Natural killer cell (primary cell): ENCODE measurements around the gene FEN1. TPM values are rescaled to one million over a fixed set of nuclear protein-coding genes. Genes with fewer than 3 reads are reported as not detected.

Source experiments
- ATAC-seq, 3 donors: fragments of 150-1000 bp in 2 of 3; fragments of 200-7000 bp in 1 of 3; cut with Tn5 transposase; 1 replicate in 1 of 3; 2 replicates in 2 of 3; pipeline ENCODE4 v1.10.0; 2021; ENCODE audit warnings: mild to moderate bottlenecking in 2 of 3, moderate library complexity in 2 of 3
- DNase-seq, 2 donors: peaks; one replicate each; pipeline versions ENCODE4 v3.0.0 to v3.0.0-alpha.2; 2013 to 2021; ENCODE audit warnings: mixed read lengths in 1 of 2
- H3K27ac ChIP-seq: one replicate; pipeline ENCODE4 v1.5.1; 2013; ENCODE audit warnings: mild to moderate bottlenecking, low read length
- H3K27me3 ChIP-seq: one replicate; pipeline ENCODE4 v1.6.1; 2013; ENCODE audit warnings: low read length; ENCODE audit not compliant: control insufficient read depth, insufficient read depth
- H3K36me3 ChIP-seq: one replicate; pipeline ENCODE4 v1.6.1; 2013; ENCODE audit warnings: low read length; ENCODE audit not compliant: control insufficient read depth, insufficient read depth
- H3K4me1 ChIP-seq: one replicate; pipeline ENCODE4 v1.6.1; 2013; ENCODE audit warnings: low read length; ENCODE audit not compliant: control insufficient read depth, insufficient read depth
- H3K4me3 ChIP-seq: one replicate; pipeline ENCODE4 v1.5.1; 2013; ENCODE audit warnings: low read length
- H3K9me3 ChIP-seq: one replicate; pipeline ENCODE4 v1.6.1; 2013; ENCODE audit warnings: low read length; ENCODE audit not compliant: control insufficient read depth, insufficient read depth
- H3K27ac Mint-ChIP-seq, 2 donors: one replicate each; pipeline ENCODE4 v1.8.0; 2022; ENCODE audit warnings: mild to moderate bottlenecking in 2 of 2, mixed read lengths in 2 of 2, moderate library complexity in 1 of 2
- H3K27me3 Mint-ChIP-seq, 2 donors: one replicate each; pipeline ENCODE4 v1.8.0; 2022; ENCODE audit warnings: low read depth in 2 of 2, mixed read lengths in 2 of 2
- H3K36me3 Mint-ChIP-seq: one replicate; pipeline ENCODE4 v1.8.0; 2022; ENCODE audit warnings: mixed read lengths
- H3K4me1 Mint-ChIP-seq, 2 donors: one replicate each; pipeline ENCODE4 v1.8.0; 2022; ENCODE audit warnings: mixed read lengths in 2 of 2
- H3K4me3 Mint-ChIP-seq: one replicate; pipeline ENCODE4 v1.8.0; 2022; ENCODE audit warnings: mild to moderate bottlenecking, moderate library complexity, mixed read lengths
- H3K9me3 Mint-ChIP-seq, 2 donors: one replicate each; pipeline ENCODE4 v1.8.0; 2022; ENCODE audit warnings: mixed read lengths in 2 of 2
- WGBS: methylation state at CpG from one replicate; pipeline ENCODE4 v1.1.7; 2013; ENCODE audit warnings: missing lambda C conversion rate; ENCODE audit not compliant: insufficient coverage; 5-methylcytosine and 5-hydroxymethylcytosine counted together
- intact Hi-C: fragments of 100-400 bp; cut with micrococcal nuclease; formaldehyde crosslinking; loops from one replicate; pipeline ENCODE4 v1.14.2; 2022
- total RNA-seq, 4 donors: library from RNA; stranded (reverse); fragments of 120-200 nt in 1 of 4; gene quantifications; one replicate each; pipeline versions ENCODE4 v1.2.3 to v1.2.4, GENCODE V29; 2013 to 2022
- TF ChIP-seq, protein P1 (sequence below): fragments of 200-600 bp; IDR thresholded peaks from one replicate; pipeline ENCODE4 v1.8.0; 2022; ENCODE audit warnings: antibody characterized with exemption

FEN1 gene
- total RNA-seq, 3 donors from 2014 or later (not counting 1 experiment from before 2014, with no cell fraction given): 14.2 to 17.8 (median 17.5) TPM

DNA sequence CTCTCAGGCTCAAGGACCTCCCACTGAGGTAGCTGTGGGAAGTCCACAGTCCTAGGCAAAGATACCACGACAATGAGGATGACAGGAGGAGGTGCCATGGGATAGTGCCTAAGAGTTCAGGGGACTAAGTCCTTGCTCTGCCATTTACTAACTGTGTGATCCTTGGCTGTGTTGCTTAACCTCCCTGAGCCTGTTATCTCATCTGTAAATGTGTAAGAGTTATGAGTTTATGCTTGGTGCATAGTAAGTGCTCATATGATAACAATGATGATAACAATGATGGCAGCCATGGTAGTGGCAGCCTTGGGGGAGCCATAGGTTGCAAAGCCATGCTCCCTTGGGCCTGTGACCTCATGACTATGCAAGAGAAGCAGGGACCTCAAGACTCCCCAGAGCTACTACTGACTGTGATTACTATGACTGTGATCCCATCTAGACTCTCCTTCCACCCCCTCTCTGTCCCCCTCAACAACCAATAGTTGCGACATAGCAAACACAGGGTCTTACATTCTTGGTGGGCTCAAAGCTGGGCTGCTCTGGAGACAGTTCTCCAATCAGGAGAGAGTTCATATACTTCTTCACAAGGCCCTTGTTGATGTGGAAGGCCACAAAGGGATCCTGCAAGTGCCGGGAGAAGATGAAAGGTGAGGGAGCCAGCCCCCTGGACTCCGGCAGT is 20.2 kb downstream of the FEN1 start:
- intact Hi-C loops: no loop called here
- ATAC-seq: no peak
- Histone ChIP-seq H3K4me3 (no peak overlapping the region), H3K9me3 (no peaks in the 10 kb centered on the region), H3K4me1 (peaks cover 28% of the 10 kb centered on the region), H3K36me3 (peaks cover 7% of the 10 kb centered on the region), H3K27ac (no peak overlapping the region), H3K27me3 (no peaks in the 10 kb centered on the region)
- Mint-ChIP-seq H3K4me3 (no peak overlapping the region), H3K9me3 (no peaks in the 10 kb centered on the region), H3K27me3 (no peaks in the 10 kb centered on the region), H3K36me3 (peaks cover 6% of the 10 kb centered on the region), H3K4me1 (peaks cover 17 to 37% of the 10 kb centered on the region in 2 donors), H3K27ac (no peak overlapping the region)
- WGBS: 93% methylated on average over 4 of the region's 4 CpGs
- no peak for DNase-seq
- TF ChIP-seq, protein P1, sequence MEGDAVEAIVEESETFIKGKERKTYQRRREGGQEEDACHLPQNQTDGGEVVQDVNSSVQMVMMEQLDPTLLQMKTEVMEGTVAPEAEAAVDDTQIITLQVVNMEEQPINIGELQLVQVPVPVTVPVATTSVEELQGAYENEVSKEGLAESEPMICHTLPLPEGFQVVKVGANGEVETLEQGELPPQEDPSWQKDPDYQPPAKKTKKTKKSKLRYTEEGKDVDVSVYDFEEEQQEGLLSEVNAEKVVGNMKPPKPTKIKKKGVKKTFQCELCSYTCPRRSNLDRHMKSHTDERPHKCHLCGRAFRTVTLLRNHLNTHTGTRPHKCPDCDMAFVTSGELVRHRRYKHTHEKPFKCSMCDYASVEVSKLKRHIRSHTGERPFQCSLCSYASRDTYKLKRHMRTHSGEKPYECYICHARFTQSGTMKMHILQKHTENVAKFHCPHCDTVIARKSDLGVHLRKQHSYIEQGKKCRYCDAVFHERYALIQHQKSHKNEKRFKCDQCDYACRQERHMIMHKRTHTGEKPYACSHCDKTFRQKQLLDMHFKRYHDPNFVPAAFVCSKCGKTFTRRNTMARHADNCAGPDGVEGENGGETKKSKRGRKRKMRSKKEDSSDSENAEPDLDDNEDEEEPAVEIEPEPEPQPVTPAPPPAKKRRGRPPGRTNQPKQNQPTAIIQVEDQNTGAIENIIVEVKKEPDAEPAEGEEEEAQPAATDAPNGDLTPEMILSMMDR: no peak

DNA sequence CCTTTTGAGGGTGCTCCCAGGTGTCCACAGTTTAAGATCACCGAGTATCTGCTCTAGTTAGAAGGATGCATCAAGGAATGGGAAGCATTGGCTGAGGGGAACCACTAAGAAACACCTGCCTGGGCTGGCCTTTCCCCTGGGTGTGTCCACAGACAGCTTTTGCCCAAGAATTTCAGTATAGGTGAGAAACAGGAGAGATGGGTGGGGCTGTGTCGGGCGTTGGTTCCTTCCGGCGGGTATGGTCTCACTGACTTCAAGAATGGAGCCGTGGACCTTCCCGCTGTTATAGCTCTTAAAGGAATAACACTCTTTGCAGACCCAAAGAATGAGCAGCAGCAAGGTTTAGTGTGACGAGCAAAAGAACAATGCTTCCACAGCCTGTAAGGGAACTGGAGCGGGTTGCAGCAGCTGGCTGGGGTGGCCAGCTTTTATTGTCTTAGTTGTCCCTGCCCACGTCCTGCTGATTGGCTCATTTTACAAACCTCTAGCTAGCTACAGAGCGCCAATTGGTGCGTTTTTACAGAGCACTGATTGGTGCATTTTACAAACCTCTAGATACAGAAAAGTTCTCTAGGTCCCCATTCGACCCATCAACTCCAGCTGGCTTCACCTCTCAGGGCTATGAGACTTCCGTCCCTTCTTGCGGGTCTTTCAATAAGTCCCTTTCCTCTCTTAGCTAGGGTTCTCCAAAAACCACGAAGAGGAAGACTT is 21.7 kb downstream of the FEN1 start:
- DNase-seq (peak in 1 of 2 donors; percentile 26), ATAC-seq (peak in 2 of 3 donors; percentile 15 to 36)
- peaks cover 5% of the 10 kb centered on the region for H3K36me3 ChIP-seq
- H3K27ac ChIP-seq: peak overlapping the region; percentile 60
- Mint-ChIP-seq H3K27me3 (no peaks in the 10 kb centered on the region), H3K4me3 (peak overlapping the region; percentile 91), H3K36me3 (peaks cover 6% of the 10 kb centered on the region), H3K9me3 (no peaks in the 10 kb centered on the region), H3K27ac (peak overlapping the region; percentile 84 to 92), H3K4me1 (peaks cover 17 to 37% of the 10 kb centered on the region in 2 donors)
- intact Hi-C loops: no loop called here
- H3K9me3 ChIP-seq: no peaks in the 10 kb centered on the region
- H3K27me3 ChIP-seq: no peaks in the 10 kb centered on the region
- peak overlapping the region; percentile 82 for H3K4me3 ChIP-seq
- WGBS: 79% methylated on average over 16 of the region's 16 CpGs
- peaks cover 28% of the 10 kb centered on the region for H3K4me1 ChIP-seq
- TF ChIP-seq, protein P1: no peak

DNA sequence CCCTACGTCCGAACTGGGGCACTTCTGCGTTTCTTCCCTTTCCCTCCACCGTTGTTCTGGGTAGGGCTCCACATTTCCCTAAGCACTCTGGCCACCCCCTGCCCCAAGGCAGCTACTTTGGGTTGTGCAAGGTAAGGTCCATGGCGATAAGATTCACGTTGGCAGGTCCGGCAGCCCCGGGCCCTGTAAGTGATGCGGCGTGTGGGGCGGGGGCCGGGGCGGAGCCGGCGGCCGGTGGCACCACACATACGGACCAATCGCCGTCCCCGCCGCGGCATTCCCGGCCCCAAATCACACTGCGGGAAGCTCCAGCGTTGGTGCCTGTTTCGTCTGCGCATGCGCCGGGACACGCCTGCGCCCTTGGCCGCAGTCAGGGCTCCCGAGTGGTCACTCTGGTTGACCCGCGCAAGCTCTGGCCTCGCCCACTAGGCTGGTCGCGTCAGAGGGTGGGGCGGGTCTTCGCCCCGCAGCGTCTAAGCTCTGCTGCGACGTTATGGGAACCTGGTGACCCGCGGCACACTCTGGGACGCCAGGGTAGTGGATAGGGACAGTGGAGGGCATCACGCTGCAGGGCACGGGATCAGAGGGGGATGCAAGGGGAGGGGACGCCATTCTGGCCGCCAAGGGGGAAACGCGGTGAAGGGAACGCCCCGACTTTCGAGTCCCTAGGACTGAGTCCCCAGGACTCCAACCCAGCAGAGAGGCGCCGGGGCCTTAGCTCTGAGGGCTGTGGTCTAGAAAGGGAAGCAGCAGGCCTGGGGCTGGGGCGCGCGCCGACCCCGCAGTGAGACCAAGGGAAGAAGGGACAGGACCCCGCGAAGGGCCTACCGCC is 22.5 kb downstream of the FEN1 start:
- Mint-ChIP-seq H3K27me3 (no peaks in the 10 kb centered on the region), H3K4me1 (peaks cover 17 to 37% of the 10 kb centered on the region in 2 donors), H3K9me3 (no peaks in the 10 kb centered on the region), H3K4me3 (peak overlapping the region; percentile 91), H3K27ac (peak overlapping the region; percentile 84 to 92), H3K36me3 (peaks cover 6% of the 10 kb centered on the region)
- H3K27ac ChIP-seq: peak overlapping the region; percentile 60
- no peaks in the 10 kb centered on the region for H3K27me3 ChIP-seq
- TF ChIP-seq, protein P1: no peak
- peaks cover 28% of the 10 kb centered on the region for H3K4me1 ChIP-seq
- intact Hi-C loops: loop anchor here (1.0 kb wide), 1 partner anchor 23 kb away; the partner anchor contains the start of genes FEN1 and TMEM258
- H3K9me3 ChIP-seq: no peaks in the 10 kb centered on the region
- WGBS: 2% methylated on average over 66 of the region's 66 CpGs
- H3K4me3 ChIP-seq: peak overlapping the region; percentile 82
- ATAC-seq: peak; percentile 48 to 78 (median 54)
- DNase-seq: peak; percentile 37 to 59
- H3K36me3 ChIP-seq: peaks cover 4% of the 10 kb centered on the region
